Thyroid gland (tissue), 4 donors: Measurements from ENCODE around the gene MPPED1.

Experiments
- POLR2A ChIP-seq, 2 donors: fragments of 450-650 bp; IDR thresholded peaks; one replicate each; pipeline ENCODE4 v1.6.1; 2017; ENCODE audit warnings: antibody characterized with exemption in 2 of 2, mild to moderate bottlenecking in 2 of 2, moderate library complexity in 1 of 2
- TF ChIP-seq, protein P1 (sequence below), 6 experiments: fragments of 200-600 bp in 3 of 6; fragments of 450-650 bp in 3 of 6; sonication (generic) in 3 of 6; IDR thresholded peaks; one replicate each; pipeline ENCODE4 v1.5.1; 2016 to 2019; ENCODE audit warnings: antibody characterized with exemption in 6 of 6, mild to moderate bottlenecking in 2 of 6, inconsistent platforms in 1 of 6, moderate library complexity in 1 of 6

DNA sequence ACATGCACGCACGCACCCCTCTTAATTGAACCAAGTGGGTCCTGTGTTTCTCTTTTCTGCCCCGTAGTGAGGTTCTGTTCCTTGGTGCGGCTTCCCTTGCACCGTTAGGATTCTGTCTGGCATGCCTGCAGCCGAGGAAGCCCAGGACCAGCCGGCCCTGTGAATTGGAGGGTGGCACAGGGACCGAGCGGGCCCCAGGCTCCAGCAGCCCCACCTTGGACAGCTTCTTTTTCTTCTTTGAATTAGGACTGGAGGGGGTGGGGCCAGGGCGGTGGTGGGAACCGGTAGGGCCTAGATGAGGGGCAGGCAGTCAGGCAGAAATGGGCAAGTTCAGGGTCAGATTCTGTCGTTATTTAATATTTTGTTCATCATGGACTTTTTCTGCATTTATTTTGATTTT is 94.7 kb downstream of the MPPED1 start:
- TF ChIP-seq POLR2A (IDR thresholded peaks at IDR 0.05) = no peak
- TF ChIP-seq, protein P1, sequence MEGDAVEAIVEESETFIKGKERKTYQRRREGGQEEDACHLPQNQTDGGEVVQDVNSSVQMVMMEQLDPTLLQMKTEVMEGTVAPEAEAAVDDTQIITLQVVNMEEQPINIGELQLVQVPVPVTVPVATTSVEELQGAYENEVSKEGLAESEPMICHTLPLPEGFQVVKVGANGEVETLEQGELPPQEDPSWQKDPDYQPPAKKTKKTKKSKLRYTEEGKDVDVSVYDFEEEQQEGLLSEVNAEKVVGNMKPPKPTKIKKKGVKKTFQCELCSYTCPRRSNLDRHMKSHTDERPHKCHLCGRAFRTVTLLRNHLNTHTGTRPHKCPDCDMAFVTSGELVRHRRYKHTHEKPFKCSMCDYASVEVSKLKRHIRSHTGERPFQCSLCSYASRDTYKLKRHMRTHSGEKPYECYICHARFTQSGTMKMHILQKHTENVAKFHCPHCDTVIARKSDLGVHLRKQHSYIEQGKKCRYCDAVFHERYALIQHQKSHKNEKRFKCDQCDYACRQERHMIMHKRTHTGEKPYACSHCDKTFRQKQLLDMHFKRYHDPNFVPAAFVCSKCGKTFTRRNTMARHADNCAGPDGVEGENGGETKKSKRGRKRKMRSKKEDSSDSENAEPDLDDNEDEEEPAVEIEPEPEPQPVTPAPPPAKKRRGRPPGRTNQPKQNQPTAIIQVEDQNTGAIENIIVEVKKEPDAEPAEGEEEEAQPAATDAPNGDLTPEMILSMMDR (IDR thresholded peaks at IDR 0.05) = no peak
